HG02571 (cell line): ENCODE results near the gene HCAR3.
"Not testable (repeated sequence)": the region's sequence is repeated elsewhere in the genome, so short reads cannot be mapped to it uniquely, and the experiment has no call there.

Source experiments
- ATAC-seq: cut with Tn5 transposase; IDR thresholded peaks from one replicate; pipeline ENCODE4 v1.9.1; 2021; ENCODE audit warnings: mild to moderate bottlenecking, moderate library complexity; ENCODE audit not compliant: unreplicated experiment

The HCAR3 gene

GRCh38 chr12:122676015-122676414 lies 40.6 kb downstream of the HCAR3 start:
- ATAC-seq: not testable (repeated sequence)

DNA sequence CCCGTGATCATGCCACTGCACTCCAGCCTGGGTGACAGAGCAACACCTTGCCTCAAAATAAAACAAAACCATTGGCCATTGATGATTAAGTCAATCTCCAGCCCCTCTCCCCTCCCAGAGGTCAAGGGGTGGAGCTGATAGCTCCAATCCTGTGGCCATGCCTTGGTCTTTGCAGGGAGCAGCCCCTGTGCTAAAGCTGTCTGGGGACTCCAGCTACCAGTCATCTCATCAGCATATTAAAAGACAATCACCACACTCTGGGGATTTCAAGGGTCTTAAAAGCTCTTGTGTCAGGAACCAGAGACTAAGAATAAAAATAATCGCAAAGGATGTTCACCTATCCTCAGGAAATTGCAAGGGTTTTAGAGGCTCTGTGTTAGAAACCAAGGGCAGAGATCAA lies 44.1 kb downstream of the HCAR3 start:
- no peak for ATAC-seq

DNA sequence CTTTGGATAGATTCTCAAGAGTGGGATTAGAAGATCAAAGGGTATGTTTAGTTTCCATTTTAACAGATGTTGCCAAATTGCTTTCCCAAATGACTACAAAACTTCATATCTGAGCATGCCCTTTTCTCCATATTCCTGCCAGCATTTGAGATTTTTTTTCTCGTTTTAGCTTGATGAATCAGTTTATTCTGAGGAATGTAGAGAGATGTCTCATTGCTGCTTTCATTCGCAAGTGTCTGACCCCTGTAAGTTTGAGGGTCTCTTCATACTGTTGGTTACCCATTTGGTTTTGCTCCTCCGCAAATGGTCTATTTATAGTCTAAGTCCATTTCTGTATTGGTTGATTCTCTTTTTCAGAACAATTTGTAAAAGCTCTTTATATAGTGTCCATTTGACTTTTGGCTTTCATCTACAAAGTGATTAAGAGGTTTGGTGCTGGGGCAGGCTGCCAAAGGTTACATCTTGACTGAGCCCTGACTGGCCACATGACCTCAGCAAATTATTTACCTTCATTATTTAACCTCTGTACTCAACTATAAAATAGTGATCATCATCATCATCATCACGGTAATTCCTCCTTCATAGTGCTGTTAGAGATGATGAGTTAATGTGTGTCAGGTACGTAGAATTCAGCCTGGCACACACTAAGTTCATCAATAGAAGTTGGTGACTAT lies 47.1 kb downstream of the HCAR3 start:
- no peak for ATAC-seq

- no peak for ATAC-seq
Measured at GRCh38 chr12:122668268-122668667, 48.3 kb downstream of the HCAR3 start.

DNA sequence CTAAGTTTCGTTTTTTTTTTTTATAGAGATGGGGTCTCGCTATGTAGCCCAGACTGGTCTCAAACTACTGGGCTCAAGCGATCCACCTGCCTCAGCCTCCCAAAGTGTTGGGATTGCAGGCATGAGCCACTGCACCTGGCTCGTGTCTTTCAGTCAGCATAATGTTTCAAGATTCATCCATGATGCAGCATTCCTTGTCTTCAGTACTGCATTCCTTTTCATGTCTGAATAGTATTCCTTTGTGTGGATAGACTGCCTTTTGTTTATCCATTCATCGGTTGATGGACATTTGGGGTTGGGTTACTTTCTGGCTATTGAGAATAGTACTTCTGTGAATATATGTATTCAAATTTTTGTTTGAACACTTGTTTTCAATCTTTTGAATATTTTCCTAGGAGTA lies 50.9 kb downstream of the HCAR3 start:
- no peak for ATAC-seq

GRCh38 chr12:122665349-122665748 lies 51.3 kb downstream of the HCAR3 start:
- ATAC-seq: no peak
